Right lobe of liver (tissue), 6 donors: ENCODE data around the gene GRIA3. TPM values are rescaled to one million over a fixed set of nuclear protein-coding genes. Genes with fewer than 3 reads are reported as not detected.
"Not testable (repeated sequence)": the region's sequence is repeated elsewhere in the genome, so short reads cannot be mapped to it uniquely, and the experiment has no call there.

Experiments used
- ATAC-seq, 4 donors: fragments of 200-7000 bp; cut with Tn5 transposase; one replicate each; pipeline ENCODE4 v1.9.1; 2020; ENCODE audit warnings: mild to moderate bottlenecking in 4 of 4, moderate library complexity in 4 of 4
- DNase-seq, 3 donors: peaks; one replicate each; pipeline ENCODE4 v3.0.0-alpha.2; 2020
- H3K27ac ChIP-seq, 3 donors: fragments of 200-600 bp; one replicate each; pipeline ENCODE4 v1.8.0; 2022
- H3K27me3 ChIP-seq, 2 donors: fragments of 200-600 bp; one replicate each; pipeline ENCODE4 v1.8.0; 2022
- H3K36me3 ChIP-seq, 4 donors: fragments of 200-600 bp; sonication (generic) in 1 of 4; one replicate each; pipeline versions ENCODE4 v1.5.1 to v1.8.0; 2017 to 2022; ENCODE audit warnings: control low read depth in 1 of 4
- H3K4me1 ChIP-seq, 4 donors: fragments of 200-600 bp; sonication (generic) in 1 of 4; one replicate each; pipeline versions ENCODE4 v1.5.1 to v1.8.0; 2017 to 2022; ENCODE audit warnings: control low read depth in 1 of 4
- H3K4me3 ChIP-seq, 3 donors: fragments of 200-600 bp; one replicate each; pipeline ENCODE4 v1.8.0; 2022
- H3K9me3 ChIP-seq, 4 donors: fragments of 200-600 bp; sonication (generic) in 1 of 4; one replicate each; pipeline versions ENCODE4 v1.5.1 to v1.8.0; 2017 to 2022; ENCODE audit warnings: control low read depth in 1 of 4
- CTCF ChIP-seq, 4 donors: fragments of 200-600 bp in 3 of 4; fragments of 450-650 bp in 1 of 4; IDR thresholded peaks; one replicate each; pipeline versions ENCODE4 v1.5.1 to v1.8.0; 2016 to 2022; ENCODE audit warnings: antibody characterized with exemption in 4 of 4, mild to moderate bottlenecking in 2 of 4
- POLR2A ChIP-seq: fragments of 450-650 bp; IDR thresholded peaks from one replicate; pipeline ENCODE4 v1.6.1; 2017; ENCODE audit warnings: antibody characterized with exemption, mild to moderate bottlenecking
- WGBS: methylation state at CpG from one replicate; pipeline ENCODE4 v1.1.6; 2018; ENCODE audit warnings: low coverage, low lambda C conversion rate; ENCODE audit not compliant: insufficient coverage; ENCODE audit errors: missing lambda C conversion rate; 5-methylcytosine and 5-hydroxymethylcytosine counted together
- intact Hi-C, 2 donors: fragments of 100-400 bp; cut with DNase I; formaldehyde crosslinking; loops; one replicate each; pipeline versions ENCODE4 v1.11.2 to v1.14.1; 2022
- total RNA-seq, 6 experiments: library from RNA; depleted of rRNA in 2 of 6; stranded (reverse); fragments of >200 nt in 2 of 6; fragmentation: NEBNext Ultra II Directional in 3 of 6; extraction: Animal tissue kit (Norgen Biotek cat#: 25700) in 3 of 6; gene quantifications; one replicate each; pipeline versions ENCODE4 v1.1.0 to v1.2.4, GENCODE V29; 2016 to 2023
- donor health status: DM: no; HTN: yes; CAD: no.
- donor health status: DM: no; HTN: no; CAD: no.
- donor health status: DM: no; HTN: no; CAD: no.
- donor health status: DM: no; HTN: yes; CAD: no.
- donor health status: DM: no; HTN: yes; CAD: no.

The GRIA3 gene
- total RNA-seq, 6 experiments from 2014 or later: 0.93 to 6.4 (median 4.1) TPM

- H3K27ac ChIP-seq: no peak overlapping the region
- H3K9me3 ChIP-seq: no peaks in the 10 kb centered on the region
- intact Hi-C loops: no loop called here
- peak in 1 of 4 donors; percentile 18 for ATAC-seq
- WGBS: 56% methylated on average over 3 of the region's 3 CpGs
- H3K4me3 ChIP-seq: no peak overlapping the region
- DNase-seq: no peak
- H3K27me3 ChIP-seq: no peaks in the 10 kb centered on the region
- no peaks in the 10 kb centered on the region for H3K36me3 ChIP-seq
- H3K4me1 ChIP-seq: no peaks in the 10 kb centered on the region
- peak in 1 of 4 donors; percentile 18 for TF ChIP-seq CTCF (IDR thresholded peaks at IDR 0.05)
- no peak for TF ChIP-seq POLR2A
These were observed 93.7 kb downstream of the GRIA3 start for GRCh38 chrX:123277821-123278220.

GRCh38 chrX:123282241-123282640 is 98.2 kb downstream of the GRIA3 start:
- H3K36me3 ChIP-seq: no peaks in the 10 kb centered on the region
- DNase-seq: no peak

GRCh38 chrX:123283407-123283806 is 99.3 kb downstream of the GRIA3 start:
- H3K36me3 ChIP-seq, DNase-seq, intact Hi-C loops, ATAC-seq, H3K27ac ChIP-seq, H3K4me3 ChIP-seq, H3K9me3 ChIP-seq, H3K27me3 ChIP-seq, H3K4me1 ChIP-seq: not testable (repeated sequence)
- no CpG with 5 or more reads among the region's 6 CpGs for WGBS

More at GRCh38 chrX:123282241-123282640, 98.2 kb downstream of the GRIA3 start:
- ATAC-seq: no peak
- intact Hi-C loops: no loop called here
- Histone ChIP-seq H3K27ac (no peak overlapping the region), H3K27me3 (no peaks in the 10 kb centered on the region), H3K4me3 (no peak overlapping the region), H3K9me3 (no peaks in the 10 kb centered on the region), H3K4me1 (no peaks in the 10 kb centered on the region)
- TF ChIP-seq CTCF (IDR thresholded peaks at IDR 0.05): no peak
- TF ChIP-seq POLR2A: no peak
- 72% methylated on average over 5 of the region's 5 CpGs for WGBS

GRCh38 chrX:123291623-123292022 is 107.5 kb downstream of the GRIA3 start:
- DNase-seq (no peak), ATAC-seq (peak in 3 of 4 donors; percentile 28 to 72 (median 60))
- H3K27me3 ChIP-seq: peaks cover 0 to 5% of the 10 kb centered on the region in 2 donors
- H3K27ac ChIP-seq: no peak overlapping the region
- WGBS: 18% methylated on average over 3 of the region's 3 CpGs
- intact Hi-C loops: no loop called here
- H3K36me3 ChIP-seq: no peaks in the 10 kb centered on the region
- no peaks in the 10 kb centered on the region for H3K9me3 ChIP-seq
- no peak overlapping the region for H3K4me3 ChIP-seq
- no peaks in the 10 kb centered on the region for H3K4me1 ChIP-seq
- TF ChIP-seq CTCF (IDR thresholded peaks at IDR 0.05) (no peak), POLR2A (no peak)

- DNase-seq: no peak
- Histone ChIP-seq H3K36me3 (no peaks in the 10 kb centered on the region), H3K9me3 (no peaks in the 10 kb centered on the region), H3K4me1 (no peaks in the 10 kb centered on the region), H3K4me3 (no peak overlapping the region), H3K27ac (no peak overlapping the region), H3K27me3 (peaks cover 0 to 5% of the 10 kb centered on the region in 2 donors)
- TF ChIP-seq CTCF (IDR thresholded peaks at IDR 0.05) (no peak), POLR2A (no peak)
- intact Hi-C loops: no loop called here
- WGBS: 31% methylated on average over 1 of the region's 1 CpG
- no peak for ATAC-seq
These were observed 113.9 kb downstream of the GRIA3 start for GRCh38 chrX:123298026-123298425.
